Bronchial epithelial cell (primary cell): ENCODE measurements around the gene PTH1R. TPM values are rescaled to one million over a fixed set of nuclear protein-coding genes. Genes with fewer than 3 reads are reported as not detected.

ENCODE experiments used
- DNase-seq: peaks from one replicate; pipeline ENCODE4 v3.0.0-alpha.2; 2010; ENCODE audit warnings: low read depth
- FAIRE-seq: peaks from 2 replicates; lab custom pipeline; 2011; peaks lifted over from hg19 to GRCh38; lab: Jason Lieb, UNC
- H3K27me3 ChIP-seq: 2 replicates; pipeline ENCODE4 v1.5.1; 2011; ENCODE audit warnings: low read length; ENCODE audit not compliant: control insufficient read depth, insufficient read depth
- H3K36me3 ChIP-seq: 2 replicates; pipeline ENCODE4 v1.5.1; 2011; ENCODE audit warnings: low read length; ENCODE audit not compliant: control insufficient read depth, insufficient read depth
- H3K4me3 ChIP-seq: 2 replicates; pipeline ENCODE4 v1.5.1; 2011; ENCODE audit warnings: mild to moderate bottlenecking, low read depth, low read length, control low read depth
- total RNA-seq: library from RNA; depleted of rRNA; stranded (reverse); fragments of >200 nt; gene quantifications from 2 replicates; pipeline ENCODE4 v1.2.1, GENCODE V29; 2014
- TF ChIP-seq, protein P1 (sequence below): IDR thresholded peaks from 2 replicates; pipeline ENCODE4 v1.5.1; 2011; ENCODE audit warnings: mild to moderate bottlenecking, moderate library complexity, low read length, control low read depth, inconsistent platforms; ENCODE audit not compliant: insufficient read depth, severe bottlenecking

Gene PTH1R
- total RNA-seq, 1 donor from 2014 or later = not detected

DNA sequence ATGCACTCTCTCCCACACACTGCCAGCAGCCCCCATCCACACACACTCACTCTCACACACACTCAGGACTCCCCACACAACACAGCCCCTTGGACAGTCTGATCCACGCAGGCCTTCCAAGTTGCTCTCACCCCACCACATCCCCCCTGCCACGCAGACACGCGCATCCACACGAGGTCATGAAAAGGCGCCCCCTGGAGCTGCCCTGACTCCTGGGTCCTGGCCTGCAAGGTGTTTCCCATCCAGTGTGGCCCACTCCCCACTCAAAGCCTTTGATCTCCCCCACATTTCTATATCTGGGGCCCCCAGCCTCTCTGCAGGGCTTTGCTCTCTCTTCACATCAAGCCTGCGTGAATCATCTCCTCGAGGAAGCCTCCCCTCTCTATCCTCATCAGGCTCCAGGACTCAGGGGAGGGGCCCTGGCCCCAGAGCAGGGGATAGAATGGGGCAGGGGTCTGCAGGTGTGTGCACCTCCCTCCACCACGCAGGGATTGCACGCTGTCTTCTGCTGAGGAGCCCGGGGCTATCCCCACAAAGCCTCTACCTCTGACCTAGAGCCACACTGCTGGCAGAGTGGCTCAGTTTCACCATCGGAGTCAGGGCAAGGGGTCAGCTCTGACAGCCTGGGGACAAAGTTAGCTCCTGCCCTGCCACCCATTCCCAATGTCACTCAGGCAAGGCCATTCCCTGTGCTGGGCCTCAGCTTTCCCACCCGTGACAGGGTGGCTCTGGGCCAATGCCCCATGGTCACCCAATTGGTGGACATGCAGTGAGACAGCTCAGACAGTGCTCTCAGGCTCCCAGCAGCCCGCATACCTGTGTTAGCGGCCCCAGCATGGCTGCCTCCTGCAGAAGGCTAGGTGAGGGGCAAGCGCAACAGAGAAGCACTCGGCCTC, 20.7 kb upstream of the PTH1R start:
- no peaks in the 10 kb centered on the region for H3K36me3 ChIP-seq
- H3K4me3 ChIP-seq = no peak overlapping the region
- TF ChIP-seq, protein P1, sequence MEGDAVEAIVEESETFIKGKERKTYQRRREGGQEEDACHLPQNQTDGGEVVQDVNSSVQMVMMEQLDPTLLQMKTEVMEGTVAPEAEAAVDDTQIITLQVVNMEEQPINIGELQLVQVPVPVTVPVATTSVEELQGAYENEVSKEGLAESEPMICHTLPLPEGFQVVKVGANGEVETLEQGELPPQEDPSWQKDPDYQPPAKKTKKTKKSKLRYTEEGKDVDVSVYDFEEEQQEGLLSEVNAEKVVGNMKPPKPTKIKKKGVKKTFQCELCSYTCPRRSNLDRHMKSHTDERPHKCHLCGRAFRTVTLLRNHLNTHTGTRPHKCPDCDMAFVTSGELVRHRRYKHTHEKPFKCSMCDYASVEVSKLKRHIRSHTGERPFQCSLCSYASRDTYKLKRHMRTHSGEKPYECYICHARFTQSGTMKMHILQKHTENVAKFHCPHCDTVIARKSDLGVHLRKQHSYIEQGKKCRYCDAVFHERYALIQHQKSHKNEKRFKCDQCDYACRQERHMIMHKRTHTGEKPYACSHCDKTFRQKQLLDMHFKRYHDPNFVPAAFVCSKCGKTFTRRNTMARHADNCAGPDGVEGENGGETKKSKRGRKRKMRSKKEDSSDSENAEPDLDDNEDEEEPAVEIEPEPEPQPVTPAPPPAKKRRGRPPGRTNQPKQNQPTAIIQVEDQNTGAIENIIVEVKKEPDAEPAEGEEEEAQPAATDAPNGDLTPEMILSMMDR = no peak
- no peaks in the 10 kb centered on the region for H3K27me3 ChIP-seq
- DNase-seq (no peak), FAIRE-seq (no peak)

DNA sequence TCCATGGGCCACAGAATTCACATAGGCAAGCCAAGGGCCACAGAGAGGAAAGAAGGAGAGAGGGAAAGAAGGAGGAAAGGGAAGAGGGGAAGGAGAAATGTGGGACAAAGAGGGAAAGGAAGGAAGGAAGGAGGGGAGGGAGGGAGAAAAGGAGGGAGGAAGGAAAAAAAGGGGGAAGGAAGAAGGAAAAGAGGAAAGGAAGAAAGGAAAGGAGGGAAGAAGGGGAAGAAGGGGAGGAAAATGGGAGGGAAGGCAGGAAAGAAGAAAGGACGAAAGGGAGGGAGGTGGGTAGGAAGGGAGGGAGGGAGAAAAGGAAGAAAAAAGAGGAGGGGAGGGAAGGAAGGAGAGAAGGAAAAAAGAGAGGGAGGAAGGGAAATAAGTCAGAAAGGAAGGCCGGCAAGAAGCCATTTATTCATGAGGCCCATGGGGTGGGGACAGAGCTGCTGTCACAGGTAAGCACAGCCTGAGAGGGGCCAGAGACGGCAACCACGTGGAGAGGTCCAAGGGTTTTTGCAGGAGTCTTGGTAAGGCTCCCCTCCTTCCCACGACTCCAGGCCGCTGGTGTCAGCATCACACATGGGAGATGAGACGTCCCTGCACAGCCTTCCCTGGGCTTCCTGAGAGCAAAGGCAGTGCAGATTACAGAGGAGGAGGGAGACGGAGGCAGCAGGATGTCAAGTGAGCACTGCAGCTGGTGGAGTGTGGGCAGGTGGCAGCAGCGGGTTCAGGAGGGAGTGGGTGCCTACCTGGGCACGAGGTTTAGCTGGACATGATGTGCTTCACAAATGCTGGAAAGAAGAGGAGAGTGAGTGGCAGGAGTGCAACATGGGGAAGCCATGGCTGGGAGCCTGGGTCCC, 19.8 kb upstream of the PTH1R start:
- Histone ChIP-seq H3K36me3 (no peaks in the 10 kb centered on the region), H3K4me3 (no peak overlapping the region), H3K27me3 (no peaks in the 10 kb centered on the region)
- DNase-seq (no peak), FAIRE-seq (peak; percentile 32)
- TF ChIP-seq, protein P1 = no peak

DNA sequence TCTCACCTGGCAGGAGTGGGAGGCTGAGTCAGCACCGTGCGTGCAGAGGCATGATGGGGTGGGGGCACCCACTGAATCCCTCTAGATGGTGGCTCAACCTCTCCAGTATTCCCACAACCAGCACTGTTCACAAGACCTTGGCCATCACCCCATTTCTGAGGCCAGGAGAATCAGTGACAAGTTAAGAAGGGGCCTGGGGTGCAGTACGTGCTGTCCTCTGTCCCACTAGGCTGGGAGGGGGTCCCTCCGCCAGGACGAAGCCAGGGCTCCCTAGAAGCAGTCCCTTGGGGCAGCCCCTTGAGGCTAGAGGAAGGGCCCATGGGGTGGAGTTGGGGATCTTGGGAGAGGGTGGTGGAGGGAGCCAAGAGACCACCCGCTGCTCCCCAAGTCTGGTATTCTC, 19.1 kb upstream of the PTH1R start:
- DNase-seq (no peak), FAIRE-seq (no peak)
- TF ChIP-seq, protein P1 = no peak
- Histone ChIP-seq H3K27me3 (no peaks in the 10 kb centered on the region), H3K36me3 (no peaks in the 10 kb centered on the region), H3K4me3 (no peak overlapping the region)

DNA sequence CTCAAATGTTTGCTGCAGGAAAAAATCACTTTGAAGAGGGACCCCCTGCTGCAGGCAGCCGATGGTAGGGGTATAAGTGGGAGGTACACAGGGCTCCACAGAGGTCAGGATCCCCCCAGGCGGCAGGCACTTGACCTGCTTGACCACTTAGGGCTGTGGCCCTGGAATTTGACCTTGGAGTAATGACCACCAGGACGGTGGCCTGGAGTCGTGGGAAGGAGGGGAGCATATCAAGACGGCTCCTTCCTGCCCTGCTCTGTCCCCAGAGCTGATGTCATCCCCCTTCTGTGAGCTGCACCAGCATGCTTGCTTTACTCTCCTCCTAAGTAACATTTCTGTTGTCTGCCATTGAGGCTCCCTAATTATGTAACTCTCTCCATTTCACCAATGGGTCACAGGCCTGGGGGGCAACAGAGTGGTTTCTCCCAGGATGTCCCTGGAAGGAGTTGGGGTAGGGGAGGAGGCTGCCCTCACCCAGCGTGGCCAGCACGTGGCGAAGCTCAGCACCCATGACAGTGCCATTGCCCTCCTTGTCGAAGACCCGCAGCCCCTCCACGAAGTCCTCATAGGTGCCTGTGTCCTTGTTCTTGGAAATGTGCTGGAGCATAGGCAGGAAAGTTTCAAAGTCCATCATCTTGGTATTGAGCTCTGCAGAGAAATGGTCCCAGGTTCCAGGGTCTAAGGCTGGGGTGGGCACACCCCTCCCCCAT, 18.4 kb upstream of the PTH1R start:
- no peaks in the 10 kb centered on the region for H3K36me3 ChIP-seq
- TF ChIP-seq, protein P1 = no peak
- FAIRE-seq (no peak), DNase-seq (no peak)
- no peak overlapping the region for H3K4me3 ChIP-seq
- no peaks in the 10 kb centered on the region for H3K27me3 ChIP-seq

DNA sequence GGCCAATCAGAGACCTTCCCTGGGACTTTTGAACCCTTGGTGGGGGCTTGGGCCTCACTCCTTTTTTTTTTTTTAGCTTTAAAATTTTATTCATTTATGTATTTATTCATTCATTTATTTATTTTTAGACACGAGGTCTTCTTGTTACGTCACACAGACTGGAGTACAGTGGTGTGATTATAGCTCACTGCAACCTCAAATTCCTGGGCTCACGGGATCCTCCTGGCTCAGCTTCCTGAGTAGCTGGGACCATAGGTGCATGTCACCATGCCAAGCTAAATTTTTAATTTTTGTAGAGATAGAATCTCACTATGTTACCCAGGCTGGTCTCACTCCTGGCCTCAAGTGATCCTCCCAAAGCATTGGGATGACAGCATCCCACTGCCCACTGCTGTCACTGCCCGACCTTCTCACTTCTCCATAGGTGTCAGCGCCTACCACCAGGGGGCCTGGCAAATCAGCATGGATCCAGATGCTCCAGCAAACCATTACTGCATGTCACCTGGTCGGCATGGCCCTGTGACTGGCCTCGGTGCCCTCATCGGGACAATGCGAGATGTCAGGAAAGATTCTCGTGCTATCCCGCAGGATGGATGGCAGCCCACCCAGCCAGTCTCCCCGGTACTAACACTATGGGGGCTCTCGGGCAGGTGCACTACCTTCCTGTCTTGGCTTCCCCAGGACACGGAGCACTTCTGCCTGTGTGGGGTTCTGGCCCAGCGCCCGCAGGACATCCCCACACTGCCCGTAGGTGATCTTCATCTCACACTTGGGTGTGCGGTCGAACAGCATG, 17.3 kb upstream of the PTH1R start:
- DNase-seq = no peak
- H3K36me3 ChIP-seq = no peaks in the 10 kb centered on the region
- no peak for FAIRE-seq
- no peak overlapping the region for H3K4me3 ChIP-seq
- TF ChIP-seq, protein P1 = peak; percentile 55
- H3K27me3 ChIP-seq = no peaks in the 10 kb centered on the region
